ENCODE results near the gene ZDHHC13.
"Not testable (repeated sequence)": the region's sequence is repeated elsewhere in the genome, so short reads cannot be mapped to it uniquely, and the experiment has no call there.

The ZDHHC13 gene

DNA sequence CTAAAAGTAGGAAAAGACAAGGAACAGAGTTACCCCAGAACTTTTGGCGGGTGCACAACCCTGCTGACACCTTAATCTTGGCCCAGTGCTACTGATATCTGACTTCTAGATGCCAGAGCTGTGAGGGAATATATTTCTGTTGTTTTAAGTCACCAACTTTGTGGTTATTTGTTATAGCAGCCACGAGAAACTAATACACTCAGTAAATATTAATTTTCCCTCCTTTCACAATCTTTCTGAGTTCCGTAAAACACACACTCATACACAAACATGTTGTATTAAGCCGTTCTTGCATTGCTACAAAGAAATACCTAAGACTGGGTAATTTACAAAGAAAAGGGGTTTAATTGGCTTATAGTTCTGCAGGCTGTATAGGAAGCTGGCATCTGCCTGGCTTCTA is 16.1 kb upstream of the ZDHHC13 start:
- no peak for DNase-seq

DNA sequence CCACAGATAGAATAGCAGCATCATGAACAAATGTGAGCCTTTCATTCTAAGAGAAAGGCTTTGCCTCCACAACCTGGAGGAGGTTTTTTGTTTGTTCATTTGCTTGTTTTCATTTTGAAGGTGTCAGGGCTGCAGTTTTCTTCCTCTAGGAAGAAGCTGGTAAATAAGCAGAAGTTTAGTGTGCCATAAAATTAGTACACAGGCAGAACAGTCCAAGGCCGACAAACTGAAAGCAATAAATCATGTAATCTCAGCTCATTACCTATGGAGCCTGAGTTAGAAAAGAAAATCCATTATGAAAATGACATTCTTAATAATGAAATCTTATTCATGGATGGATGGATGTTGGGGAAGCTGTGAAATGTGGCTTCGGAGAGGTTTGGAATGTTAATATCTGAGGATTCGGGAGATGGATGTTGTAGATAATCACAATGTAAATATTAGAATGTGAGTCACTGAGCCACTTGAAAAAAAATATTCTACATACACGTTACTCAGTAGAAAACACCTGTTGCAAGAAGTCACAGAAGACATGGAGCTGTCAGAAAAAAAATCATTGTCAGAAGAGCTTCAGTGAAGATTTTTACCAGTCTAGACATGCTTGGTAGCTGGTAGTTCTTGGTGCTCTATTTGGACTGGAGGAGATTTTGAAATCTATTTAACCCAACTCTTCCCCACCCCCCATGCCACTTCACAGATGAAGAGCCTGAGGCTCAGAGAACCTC is 15.0 kb upstream of the ZDHHC13 start:
- DNase-seq = no peak

DNA sequence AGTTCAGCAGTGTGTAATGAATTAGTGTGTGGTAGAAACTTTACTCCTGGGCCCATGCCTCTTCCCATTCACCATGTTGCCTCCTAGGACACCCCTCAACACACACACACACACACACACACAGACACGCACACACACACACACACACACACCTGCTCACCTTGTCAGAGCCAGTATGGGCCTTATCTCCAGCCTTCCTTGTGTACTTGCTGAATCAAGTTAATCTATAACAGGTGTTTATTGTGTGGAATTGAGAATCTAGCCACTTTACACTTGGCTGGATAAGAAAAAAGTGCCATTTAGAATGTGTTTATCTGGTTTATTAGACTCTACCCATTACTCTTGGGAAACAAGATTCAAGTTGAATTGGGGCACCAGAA is 14.5 kb upstream of the ZDHHC13 start:
- DNase-seq = no peak

DNA sequence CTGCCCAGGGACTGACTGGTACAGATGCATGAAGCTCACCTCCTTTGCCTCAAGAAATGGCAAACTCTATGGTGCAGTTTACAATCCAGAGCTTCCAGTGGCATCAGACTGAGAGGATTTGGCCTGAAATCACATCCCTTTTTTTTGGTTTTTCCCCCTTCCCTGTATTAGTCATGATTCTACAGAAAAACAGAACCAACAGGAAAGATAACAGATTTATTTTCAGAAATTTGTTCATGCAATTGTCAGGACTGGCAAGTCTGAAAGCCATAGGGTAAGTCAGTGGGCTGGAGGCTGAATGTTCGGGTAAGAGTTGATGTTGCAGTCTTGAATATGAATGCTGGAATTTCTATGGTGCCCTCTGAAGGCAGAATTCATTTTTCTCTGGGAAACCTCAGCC is 12.0 kb upstream of the ZDHHC13 start:
- DNase-seq = peak; percentile 28 to 62 (median 50)

DNA sequence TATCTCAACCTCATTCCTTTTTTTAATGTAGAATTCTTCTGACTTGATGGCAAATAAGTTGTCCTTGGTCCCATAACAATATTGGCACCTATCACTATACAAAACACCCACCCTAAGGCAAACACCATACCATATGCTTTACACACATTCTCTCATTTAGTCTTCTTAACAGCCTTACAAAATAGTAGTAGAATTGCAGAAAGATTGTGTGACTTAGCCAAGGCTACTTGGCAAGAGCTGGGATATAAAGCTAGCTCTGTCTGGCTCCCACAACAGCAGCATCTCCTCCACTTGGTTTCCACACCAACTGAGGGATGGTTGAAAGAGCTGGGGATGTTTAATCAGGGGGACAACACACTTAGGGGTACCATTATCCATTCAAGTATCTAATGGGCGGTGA is 9.8 kb upstream of the ZDHHC13 start:
- DNase-seq = no peak

DNA sequence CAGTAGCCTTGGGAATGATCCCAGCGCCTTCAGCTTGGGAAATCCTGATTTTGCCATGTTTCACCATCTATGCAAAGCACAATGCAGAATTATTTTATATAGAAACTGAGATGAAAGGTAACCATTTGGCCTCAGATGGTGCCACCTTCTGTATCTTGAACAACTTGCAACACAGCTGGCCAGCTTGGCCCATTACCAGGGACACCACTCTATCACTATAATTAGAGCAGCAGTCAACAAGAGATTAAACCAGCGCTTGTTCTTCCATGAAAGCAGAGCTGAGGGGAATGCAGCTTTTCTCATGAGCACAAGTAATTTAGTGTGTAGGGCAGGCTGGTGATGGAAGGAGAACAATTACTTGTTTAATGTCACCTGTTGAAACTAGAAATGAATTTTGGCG is 6.7 kb upstream of the ZDHHC13 start:
- peak in 1 of 3 donors; percentile 5 for DNase-seq

DNA sequence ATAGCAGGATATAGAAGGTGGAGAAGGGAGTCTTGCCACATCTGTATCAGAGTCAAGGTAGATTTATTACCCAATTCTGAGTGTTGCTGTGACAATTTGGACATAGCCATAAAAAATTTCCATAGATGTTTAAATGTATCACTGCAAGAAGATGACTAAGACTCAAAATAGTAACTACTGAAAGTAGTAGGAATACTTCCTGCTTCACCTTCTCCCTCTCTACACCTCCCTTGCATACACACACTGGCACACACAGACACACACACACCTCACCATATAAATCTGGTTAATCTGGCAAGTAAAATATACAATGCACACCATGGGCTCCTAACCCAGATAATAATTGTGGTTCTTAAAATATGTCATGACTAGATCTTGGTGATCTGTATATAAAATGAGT is 5.2 kb upstream of the ZDHHC13 start:
- peak in 1 of 3 donors; percentile 9 for DNase-seq

DNA sequence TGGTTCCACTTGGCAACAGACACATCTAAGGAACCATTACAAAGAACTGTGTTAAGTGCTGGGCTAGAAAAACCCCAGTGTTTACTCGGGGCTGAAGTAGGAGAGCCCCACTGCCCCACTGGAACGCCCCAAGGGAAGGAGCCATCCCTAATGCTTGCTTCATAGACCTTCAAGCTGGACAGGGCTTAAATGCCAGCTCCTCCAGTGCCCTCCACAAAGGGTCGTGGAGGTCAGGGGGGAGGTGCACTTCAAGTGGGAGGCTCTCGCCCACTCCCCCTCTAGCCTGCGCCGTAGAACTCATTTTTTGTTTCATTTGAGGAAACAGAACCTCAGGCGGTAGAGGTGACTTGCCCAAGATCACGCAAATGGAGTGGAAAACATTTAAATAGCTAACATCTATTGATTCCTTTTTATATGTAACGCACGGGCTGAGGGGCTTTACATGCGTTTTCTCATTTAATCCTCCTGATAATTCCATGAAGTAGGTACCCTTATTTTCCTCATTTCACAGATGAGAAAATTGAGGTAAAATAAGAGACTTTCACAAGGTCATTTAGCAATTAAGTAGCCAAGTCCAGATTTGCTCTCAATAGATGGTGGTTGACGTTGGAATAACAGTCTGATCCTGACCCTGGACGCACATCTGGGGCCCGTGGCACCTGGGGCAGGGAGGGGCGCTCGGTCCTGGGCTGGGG is 545 bp upstream of the ZDHHC13 start:
- peak; percentile 45 to 58 (median 51) for DNase-seq

DNA sequence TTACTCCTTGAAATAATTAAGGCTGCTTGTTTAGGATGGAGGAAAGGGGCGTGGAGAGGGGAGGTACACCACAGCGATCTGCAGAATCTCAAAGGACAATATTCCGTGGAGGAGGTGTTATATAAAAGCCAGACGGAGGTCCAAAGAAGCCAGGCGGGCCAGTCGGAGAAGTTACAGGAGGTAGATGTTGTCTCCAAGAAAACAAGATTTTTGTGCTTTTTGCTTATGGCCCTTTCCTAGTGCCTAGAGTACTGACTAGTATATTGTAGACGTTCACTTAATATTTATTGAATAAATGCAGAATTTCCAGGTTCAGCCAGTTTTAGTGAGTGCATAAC is 761 bp downstream of the ZDHHC13 start:
- DNase-seq = no peak

DNA sequence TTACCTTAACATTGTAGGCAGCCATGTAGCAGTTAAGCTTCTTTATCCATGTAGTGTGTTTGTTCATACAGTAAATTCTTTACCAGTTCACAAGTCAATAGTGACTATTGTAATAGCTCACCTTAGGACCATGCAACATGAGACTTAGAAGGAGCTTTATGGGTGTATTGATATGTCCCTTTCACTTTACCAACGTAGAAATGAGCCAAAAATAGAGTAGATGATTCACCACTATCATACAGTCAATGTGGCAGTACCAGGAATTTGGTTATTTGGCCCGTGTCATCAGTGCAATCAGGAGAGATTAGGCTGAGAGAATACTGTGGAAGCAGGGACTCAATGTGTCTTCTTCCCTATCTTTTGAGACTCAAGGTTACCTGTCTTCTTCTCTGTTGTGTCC is 4.7 kb downstream of the ZDHHC13 start:
- DNase-seq = no peak

DNA sequence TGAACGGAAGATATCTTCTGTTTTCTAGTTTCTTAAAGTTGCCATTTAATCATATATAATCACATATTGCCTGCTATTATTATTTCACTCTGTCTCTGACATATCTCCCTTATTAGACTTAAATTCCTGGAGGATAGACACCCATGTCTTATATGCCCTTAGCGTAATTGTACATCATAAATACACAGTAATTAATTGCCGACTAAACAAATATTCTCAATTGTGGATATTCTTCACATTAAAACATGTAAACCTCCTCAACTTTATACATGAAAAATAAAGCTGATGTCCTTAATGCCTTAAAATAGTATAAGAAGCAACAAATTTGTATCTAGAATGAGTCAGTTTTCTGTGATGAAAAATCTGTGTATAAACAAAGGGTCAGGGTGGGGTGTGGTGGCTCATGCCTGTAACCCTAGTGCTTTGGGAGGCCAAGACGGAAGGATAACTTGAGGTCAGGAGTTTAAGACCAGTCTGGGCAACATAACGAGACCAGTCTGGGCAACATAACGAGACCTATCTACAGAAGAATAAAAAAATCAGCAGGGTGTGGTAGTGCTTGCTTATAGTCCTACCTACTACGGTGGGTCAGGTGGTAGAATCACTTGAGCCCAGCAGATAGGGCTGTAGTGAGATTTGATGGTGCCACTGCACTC is 6.1 kb downstream of the ZDHHC13 start:
- DNase-seq = no peak

DNA sequence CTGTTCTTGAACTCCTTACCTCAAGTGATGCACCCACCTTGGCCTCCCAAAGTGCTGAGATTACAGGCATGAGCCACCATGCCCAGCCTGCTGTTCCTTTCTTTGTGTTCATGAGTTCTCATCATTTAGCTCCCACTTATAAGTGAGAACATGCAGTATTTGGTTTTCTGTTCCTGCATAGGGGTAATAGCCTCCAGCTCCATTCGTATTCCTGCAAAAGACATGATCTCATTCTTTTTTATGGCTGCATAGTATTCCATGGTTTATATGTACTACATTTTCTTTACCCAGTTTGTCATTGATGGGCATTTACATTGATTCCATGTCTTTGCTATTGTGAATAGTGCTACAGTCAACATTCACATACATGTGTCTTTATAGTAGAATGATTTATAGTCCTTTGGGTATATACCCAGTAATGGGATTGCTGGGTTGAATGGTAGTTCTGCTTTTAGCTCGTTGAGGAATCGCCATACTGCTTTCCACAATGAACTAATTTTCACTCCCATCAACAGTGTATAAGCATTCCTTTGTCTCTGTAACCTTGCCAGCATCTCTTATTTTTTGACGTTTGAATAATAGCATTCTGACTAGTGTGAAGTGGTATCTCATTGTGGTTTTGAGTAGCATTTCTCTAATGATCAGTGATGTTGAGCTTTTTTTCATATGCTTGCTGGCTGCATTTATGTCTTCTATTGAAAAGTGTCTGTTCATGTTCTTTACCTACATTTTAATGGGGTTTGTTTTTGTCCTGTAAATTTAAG is 9.8 kb downstream of the ZDHHC13 start:
- DNase-seq = not testable (repeated sequence)

DNA sequence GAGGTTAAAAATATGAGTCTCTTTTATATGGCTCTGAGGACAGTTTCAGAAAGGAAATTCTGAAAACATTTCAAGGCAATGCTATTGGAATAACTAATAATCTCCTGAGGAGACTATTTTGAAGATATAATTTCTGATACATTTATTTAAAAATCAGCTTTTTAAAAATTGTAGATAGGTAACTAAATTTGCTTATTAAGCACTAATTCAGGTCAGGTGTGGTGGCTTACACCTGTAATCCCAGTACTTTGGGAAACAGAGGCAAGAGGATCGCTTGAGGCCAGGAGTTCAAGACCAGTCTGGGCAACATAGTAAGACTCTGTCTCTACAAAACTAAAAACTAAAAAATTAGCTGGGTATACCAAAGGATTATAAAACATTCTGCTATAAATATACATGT is 17.0 kb downstream of the ZDHHC13 start:
- no peak for DNase-seq

DNA sequence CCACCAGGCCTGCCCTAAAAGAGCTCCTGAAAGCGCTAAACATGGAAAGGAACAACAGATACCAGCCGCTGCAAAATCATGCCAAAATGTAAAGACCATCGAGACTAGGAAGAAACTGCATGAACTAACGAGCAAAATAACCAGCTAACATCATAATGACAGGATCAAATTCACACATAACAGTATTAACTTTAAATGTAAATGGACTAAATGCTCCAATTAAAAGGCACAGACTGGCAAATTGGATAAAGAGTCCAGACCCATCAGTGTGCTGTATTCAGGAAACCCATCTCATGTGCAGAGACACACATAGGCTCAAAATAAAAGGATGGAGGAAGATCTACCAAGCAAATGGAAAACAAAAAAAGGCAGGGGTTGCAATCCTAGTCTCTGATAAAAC is 19.9 kb downstream of the ZDHHC13 start:
- DNase-seq = not testable (repeated sequence)

DNA sequence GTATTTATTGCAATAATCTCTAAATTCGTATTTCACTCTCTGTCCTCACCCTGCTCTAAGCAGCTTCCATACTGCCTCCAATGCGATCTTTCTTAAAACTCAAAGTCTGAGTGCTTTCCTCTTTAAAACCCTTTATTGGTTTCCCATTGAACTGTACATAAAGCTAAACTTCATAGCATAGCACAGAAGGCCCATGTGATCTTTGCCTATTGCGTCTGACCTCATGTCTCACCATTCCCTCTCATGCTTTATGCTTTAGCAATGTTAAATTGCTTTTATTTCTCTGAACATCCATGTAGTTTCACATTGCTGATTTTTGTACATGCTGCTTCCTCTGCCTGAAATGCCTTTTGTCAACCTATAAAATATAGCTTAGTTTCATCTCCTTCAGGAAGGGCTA is 28.4 kb downstream of the ZDHHC13 start:
- DNase-seq = no peak

DNA sequence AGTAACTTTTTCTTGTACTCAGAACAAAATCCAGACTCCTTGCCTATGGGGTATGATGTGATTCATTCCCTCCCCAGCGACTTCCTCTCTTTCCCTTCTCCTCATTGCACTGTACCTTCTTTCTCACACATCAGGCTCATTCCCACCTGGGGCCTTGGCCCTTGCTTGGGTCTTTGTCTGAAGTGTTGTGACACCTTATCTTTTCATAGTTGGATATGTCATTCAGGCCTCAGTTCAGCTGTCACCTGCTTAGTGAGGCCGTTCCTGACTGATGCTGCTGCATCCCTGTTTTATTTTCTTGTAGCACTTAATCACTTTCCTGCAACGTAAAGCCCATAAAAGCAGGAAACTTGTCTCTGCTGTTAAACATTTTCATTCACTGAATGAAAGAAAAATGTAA is 39.9 kb downstream of the ZDHHC13 start:
- no peak for DNase-seq

DNA sequence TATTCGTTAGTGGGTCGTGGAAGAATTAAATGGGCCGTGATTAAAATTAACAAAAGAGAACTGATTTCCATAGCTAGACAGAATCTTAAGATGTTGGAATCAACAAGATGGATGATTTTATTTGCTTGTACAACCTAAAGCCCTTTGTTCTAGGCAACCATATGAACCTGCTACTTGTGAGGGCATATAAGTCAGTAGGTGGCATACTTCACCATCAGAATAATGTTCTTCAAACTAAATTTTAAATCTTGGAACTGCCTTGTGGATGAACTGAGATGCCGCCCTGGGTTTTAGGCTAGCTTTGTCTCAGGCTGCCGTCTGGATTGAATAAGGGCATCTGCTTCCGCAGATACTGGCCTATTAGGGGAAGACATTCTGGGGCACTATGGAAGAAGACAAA is 43.9 kb downstream of the ZDHHC13 start:
- DNase-seq = no peak

DNA sequence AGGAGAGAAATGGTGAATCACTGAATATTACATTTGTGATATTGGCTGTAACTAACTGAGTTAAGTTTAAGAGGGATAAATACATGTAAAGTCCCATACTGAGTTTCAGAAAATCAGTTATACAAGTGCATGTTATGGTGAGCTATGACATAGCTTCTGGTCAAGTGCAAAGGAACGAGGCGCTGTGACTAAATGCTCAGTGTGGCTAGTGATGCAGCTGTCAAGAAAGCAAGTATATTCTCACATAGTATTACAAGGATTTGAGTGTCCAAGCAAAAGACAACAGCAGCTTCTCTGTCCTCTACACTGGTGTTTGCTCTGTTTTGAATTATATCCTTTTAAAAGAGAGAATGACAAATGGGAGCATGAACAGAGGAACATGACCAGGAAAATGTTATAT is 44.7 kb downstream of the ZDHHC13 start:
- no peak for DNase-seq

DNA sequence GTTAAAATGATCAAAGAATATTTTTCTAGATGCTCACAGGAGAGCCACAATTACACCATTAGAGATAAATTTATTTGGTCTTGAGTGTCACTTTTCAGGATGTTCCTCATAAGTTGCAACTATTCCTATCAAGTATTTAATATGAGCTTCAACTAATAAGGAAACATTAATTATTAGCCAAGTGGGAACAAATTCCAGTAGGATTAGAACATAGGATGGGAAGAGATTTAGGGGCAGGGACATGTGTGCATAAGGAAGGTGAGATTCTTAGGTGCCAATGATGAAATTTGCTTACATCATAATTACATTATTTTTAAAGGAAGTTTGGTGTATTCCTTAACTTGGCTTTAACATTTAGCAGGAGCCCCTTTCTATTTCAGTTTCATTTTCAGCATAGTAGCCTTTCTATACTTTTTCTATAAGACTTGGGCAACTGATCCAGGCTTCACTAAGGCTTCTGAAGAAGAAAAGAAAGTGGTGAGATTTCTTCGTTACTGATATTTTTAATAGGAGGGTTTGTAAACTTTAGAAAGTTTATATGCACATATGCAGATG is 46.1 kb downstream of the ZDHHC13 start:
- DNase-seq = peak in 1 of 3 donors; percentile 8

DNA sequence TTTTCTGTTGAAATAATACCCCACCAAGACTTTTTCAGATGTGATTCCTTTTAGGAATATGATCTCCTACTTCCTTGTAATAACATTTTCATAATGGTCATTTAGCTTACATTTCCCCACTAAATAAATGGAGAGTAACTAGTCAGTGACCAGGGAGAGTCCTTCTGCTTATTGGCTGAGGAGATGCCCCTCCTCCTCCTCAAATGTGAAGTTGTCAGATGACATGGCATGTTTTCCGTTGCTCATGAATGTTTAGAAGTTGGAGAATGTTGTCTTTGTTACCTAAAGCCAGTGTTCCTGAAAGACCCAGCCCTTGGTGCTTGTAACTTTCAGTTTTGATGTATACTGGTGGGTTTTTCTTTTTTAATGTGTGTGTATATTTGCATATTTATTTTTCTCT is 46.6 kb downstream of the ZDHHC13 start:
- no peak for DNase-seq

DNA sequence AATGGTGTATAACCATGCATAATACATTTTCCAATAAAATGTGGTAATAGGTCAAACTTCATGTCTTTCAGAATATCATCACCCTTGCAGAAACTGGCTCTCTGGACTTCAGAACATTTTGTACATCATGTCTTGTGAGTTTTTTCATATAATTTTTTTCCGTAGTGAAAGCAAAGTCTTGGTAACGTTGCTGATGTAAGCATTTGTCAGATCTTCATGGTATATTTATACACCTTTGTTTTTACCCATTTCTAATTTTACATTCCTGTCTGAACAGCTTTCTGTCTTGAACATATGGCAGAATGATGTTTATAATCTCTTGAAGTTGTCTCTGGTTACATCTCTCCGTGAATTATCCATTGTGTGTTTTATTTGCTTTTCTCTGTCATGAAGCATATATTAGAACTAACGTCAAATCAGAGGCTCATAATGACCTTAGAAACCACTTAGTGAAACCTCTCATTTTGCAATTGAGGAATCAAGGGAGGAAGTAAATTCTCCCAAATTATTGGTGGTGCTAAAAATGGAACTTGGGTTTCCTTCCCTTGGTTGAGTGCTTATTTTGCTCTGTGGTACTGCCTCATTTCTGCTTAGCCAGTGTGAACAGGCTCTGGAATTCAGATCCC is 47.4 kb downstream of the ZDHHC13 start:
- no peak for DNase-seq

DNA sequence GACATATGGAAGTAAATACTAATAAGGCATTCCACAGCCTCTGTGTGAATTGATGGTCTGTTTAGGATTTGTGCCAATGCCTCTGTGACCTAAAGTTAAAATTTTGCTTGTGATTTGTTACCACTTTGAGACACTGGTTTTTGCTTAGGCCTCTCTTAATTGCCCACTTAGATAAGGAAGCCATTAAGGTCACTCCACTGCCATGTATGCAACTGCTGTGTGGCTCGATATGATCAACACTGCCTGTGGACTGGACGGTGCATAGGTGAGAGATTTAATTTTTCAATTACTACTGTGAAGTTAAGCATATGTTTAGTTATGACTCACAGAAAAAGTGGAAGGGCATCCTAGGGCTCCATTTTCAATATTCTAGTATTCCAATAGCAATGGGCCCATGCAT is 47.9 kb downstream of the ZDHHC13 start:
- no peak for DNase-seq

DNA sequence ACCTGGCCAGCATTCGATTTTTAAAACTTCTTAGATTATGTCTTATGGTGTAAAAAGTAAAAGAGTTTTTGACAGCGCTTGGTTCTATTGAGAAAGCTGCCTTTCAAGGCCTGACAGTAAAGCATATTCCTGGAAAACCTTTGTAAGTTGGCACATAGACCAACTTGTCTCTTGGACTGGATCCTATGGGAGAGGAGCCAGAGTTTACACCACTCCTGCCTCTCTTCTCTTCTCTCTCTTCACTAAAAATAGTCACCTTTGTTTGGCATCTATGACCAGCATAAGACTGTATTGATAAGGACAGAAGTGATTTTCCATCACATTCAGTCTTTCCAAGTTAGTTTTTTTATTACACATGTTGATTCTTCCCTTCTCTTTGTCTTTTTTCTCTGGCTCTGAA is 51.1 kb downstream of the ZDHHC13 start:
- no peak for DNase-seq
